Amniotic stem cell (primary cell): ENCODE data around the gene TCOF1.

Source experiments
- DNase-seq: peaks from one replicate; lab custom pipeline; 2025; lab: John Stamatoyannopoulos, UW

The TCOF1 gene

GRCh38 chr5:150357326-150358260 is at the start of gene TCOF1:
TSS of gene TCOF1 (plus strand) at chr5:150357697. CDS start at chr5:150357747, 50 bp downstream.
- DNase-seq, result peak; percentile 89

GRCh38 chr5:150309101-150309885 is 48.2 kb upstream of the TCOF1 start:
- DNase-seq, result no peak

- DNase-seq, result no peak
Measured at GRCh38 chr5:150309886-150310239, 47.6 kb upstream of the TCOF1 start.

- DNase-seq, result no peak
Measured at GRCh38 chr5:150310246-150310645, 47.3 kb upstream of the TCOF1 start.

GRCh38 chr5:150311015-150311692 is 46.3 kb upstream of the TCOF1 start:
- DNase-seq, result no peak

- no peak for DNase-seq
Measured at GRCh38 chr5:150312518-150312917, 45.0 kb upstream of the TCOF1 start.

- DNase-seq, result no peak
Measured at GRCh38 chr5:150313501-150313900, 44.0 kb upstream of the TCOF1 start.

- no peak for DNase-seq
Measured at GRCh38 chr5:150313921-150314716, 43.4 kb upstream of the TCOF1 start.

GRCh38 chr5:150315245-150315644 is 42.3 kb upstream of the TCOF1 start:
- no peak for DNase-seq

- DNase-seq, result no peak
Measured at GRCh38 chr5:150316320-150316719, 41.2 kb upstream of the TCOF1 start.

GRCh38 chr5:150317048-150318003 is 40.2 kb upstream of the TCOF1 start:
- DNase-seq, result peak; percentile 73

- no peak for DNase-seq
Measured at GRCh38 chr5:150318613-150319483, 38.6 kb upstream of the TCOF1 start.

GRCh38 chr5:150319484-150319790 is 38.1 kb upstream of the TCOF1 start:
- DNase-seq, result no peak

GRCh38 chr5:150320044-150320613 is 37.4 kb upstream of the TCOF1 start:
- DNase-seq, result no peak

GRCh38 chr5:150321211-150321610 is 36.3 kb upstream of the TCOF1 start:
- DNase-seq, result no peak

GRCh38 chr5:150321784-150322183 is 35.7 kb upstream of the TCOF1 start:
- DNase-seq, result no peak

GRCh38 chr5:150322202-150322601 is 35.3 kb upstream of the TCOF1 start:
- DNase-seq, result no peak

GRCh38 chr5:150323092-150323491 is 34.4 kb upstream of the TCOF1 start:
- DNase-seq, result no peak

- no peak for DNase-seq
Measured at GRCh38 chr5:150323819-150324218, 33.7 kb upstream of the TCOF1 start.
